RWPE2 (cell line): ENCODE results near the gene CEP192.

Experiments
- ATAC-seq: fragments of 200-7000 bp; cut with Tn5 transposase; 3 replicates; pipeline ENCODE4 v1.9.1; 2021; ENCODE audit warnings: low read depth
- DNase-seq: peaks from one replicate; pipeline ENCODE4 v3.0.0-alpha.2; 2020; ENCODE audit warnings: low spot score
- H3K27ac ChIP-seq: fragments of 450-650 bp; 2 replicates; pipeline ENCODE4 v1.5.1; 2017; ENCODE audit warnings: mild to moderate bottlenecking; ENCODE audit not compliant: poor library complexity, severe bottlenecking
- H3K27me3 ChIP-seq: fragments of 250-450 bp; sonication (Bioruptor Pico); 2 replicates; pipeline ENCODE4 v1.5.1; 2021; ENCODE audit warnings: mild to moderate bottlenecking, moderate library complexity; ENCODE audit not compliant: insufficient read depth, poor library complexity, severe bottlenecking
- H3K36me3 ChIP-seq: fragments of 250-450 bp; sonication (Bioruptor Pico); 2 replicates; pipeline ENCODE4 v1.5.1; 2020; ENCODE audit warnings: low read depth, mild to moderate bottlenecking, moderate library complexity
- H3K4me1 ChIP-seq: fragments of 250-450 bp; sonication (Bioruptor Pico); 2 replicates; pipeline ENCODE4 v1.5.1; 2021; ENCODE audit warnings: mild to moderate bottlenecking, moderate library complexity; ENCODE audit not compliant: insufficient read depth, poor library complexity, severe bottlenecking
- H3K4me3 ChIP-seq: fragments of 250-450 bp; sonication (Bioruptor Pico); 2 replicates; pipeline ENCODE4 v1.5.1; 2021; ENCODE audit warnings: mild to moderate bottlenecking, moderate library complexity; ENCODE audit not compliant: severe bottlenecking
- H3K9me3 ChIP-seq: fragments of 250-450 bp; sonication (Bioruptor Pico); 2 replicates; pipeline ENCODE4 v1.5.1; 2021; ENCODE audit warnings: mild to moderate bottlenecking, moderate library complexity; ENCODE audit not compliant: severe bottlenecking
- TF ChIP-seq, protein P1 (sequence below): fragments of 450-650 bp; IDR thresholded peaks from one replicate; pipeline ENCODE4 v1.5.1; 2017; ENCODE audit warnings: mild to moderate bottlenecking, moderate library complexity; ENCODE audit not compliant: poor library complexity, severe bottlenecking

Gene CEP192

DNA sequence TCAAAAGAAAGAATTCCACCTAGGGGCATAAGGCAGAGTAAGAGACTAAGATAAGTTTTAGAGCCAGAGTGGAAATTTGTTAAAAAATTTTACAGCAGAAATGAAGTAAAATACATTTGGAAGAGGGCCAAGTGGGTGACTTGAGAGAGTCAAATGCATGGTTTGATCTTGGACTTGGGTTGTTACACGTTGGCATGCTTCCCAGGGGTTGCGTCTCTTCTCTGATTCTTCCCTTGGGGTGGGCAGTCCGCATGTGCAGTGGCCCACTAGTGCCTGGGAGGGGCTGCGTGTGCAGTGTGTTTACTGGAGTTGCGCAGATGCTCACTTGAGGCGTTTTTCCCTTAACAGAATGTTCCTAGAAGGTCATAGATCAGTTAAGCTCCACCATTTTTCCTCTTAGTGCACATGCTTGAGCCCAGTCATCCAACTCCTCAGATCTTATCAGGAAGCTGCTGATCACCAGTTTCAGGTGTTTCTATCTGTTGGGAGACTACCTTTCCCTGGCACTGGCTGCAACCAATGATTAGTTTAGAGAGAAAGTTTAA is 30.2 kb upstream of the CEP192 start:
- Histone ChIP-seq H3K27ac (no peak overlapping the region), H3K27me3 (no peaks in the 10 kb centered on the region), H3K4me1 (no peaks in the 10 kb centered on the region), H3K9me3 (no peaks in the 10 kb centered on the region), H3K36me3 (peaks cover 70% of the 10 kb centered on the region), H3K4me3 (no peak overlapping the region)
- ATAC-seq (no peak), DNase-seq (no peak)
- TF ChIP-seq, protein P1, sequence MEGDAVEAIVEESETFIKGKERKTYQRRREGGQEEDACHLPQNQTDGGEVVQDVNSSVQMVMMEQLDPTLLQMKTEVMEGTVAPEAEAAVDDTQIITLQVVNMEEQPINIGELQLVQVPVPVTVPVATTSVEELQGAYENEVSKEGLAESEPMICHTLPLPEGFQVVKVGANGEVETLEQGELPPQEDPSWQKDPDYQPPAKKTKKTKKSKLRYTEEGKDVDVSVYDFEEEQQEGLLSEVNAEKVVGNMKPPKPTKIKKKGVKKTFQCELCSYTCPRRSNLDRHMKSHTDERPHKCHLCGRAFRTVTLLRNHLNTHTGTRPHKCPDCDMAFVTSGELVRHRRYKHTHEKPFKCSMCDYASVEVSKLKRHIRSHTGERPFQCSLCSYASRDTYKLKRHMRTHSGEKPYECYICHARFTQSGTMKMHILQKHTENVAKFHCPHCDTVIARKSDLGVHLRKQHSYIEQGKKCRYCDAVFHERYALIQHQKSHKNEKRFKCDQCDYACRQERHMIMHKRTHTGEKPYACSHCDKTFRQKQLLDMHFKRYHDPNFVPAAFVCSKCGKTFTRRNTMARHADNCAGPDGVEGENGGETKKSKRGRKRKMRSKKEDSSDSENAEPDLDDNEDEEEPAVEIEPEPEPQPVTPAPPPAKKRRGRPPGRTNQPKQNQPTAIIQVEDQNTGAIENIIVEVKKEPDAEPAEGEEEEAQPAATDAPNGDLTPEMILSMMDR = no peak

DNA sequence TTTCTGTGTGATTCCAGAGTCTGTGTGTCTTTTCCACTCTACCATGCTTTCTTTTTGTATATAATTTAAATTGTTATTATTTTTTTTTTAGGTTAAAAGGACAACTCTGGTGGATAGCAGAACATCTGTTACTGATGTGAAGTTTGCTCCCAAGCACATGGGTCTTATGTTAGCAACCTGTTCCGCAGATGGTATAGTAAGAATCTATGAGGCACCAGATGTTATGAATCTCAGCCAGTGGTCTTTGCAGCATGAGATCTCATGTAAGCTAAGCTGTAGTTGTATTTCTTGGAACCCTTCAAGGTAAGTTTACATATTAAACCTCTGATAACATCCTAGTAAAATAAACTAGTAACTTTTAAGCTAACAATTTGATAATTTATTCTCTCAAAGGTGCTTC is 28.1 kb upstream of the CEP192 start:
- H3K36me3 ChIP-seq = peaks cover 73% of the 10 kb centered on the region
- H3K4me3 ChIP-seq = no peak overlapping the region
- H3K4me1 ChIP-seq = no peaks in the 10 kb centered on the region
- no peaks in the 10 kb centered on the region for H3K9me3 ChIP-seq
- H3K27me3 ChIP-seq = no peaks in the 10 kb centered on the region
- TF ChIP-seq, protein P1 = no peak
- DNase-seq (no peak), ATAC-seq (no peak)
- H3K27ac ChIP-seq = no peak overlapping the region

DNA sequence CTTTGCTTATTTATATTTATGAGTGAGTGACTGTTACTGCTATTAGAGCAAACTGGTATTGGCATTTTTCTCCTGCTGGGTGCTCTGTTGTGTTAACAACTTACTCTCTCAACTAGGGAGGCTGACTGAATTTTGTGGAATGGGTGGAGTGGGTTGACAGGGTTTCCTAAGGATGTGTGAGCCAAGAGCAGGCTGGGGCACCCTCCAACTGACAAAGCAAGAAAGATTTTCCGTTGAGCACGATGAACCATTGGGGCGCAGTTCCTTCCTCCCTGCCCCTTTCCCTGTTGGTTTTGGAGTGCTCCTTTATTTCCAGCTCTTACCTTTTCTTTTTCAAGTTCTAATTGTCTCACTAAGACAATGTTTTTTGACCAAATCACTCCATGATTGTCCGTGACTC is 23.0 kb upstream of the CEP192 start:
- no peaks in the 10 kb centered on the region for H3K27me3 ChIP-seq
- TF ChIP-seq, protein P1 = no peak
- peaks cover 73% of the 10 kb centered on the region for H3K36me3 ChIP-seq

DNA sequence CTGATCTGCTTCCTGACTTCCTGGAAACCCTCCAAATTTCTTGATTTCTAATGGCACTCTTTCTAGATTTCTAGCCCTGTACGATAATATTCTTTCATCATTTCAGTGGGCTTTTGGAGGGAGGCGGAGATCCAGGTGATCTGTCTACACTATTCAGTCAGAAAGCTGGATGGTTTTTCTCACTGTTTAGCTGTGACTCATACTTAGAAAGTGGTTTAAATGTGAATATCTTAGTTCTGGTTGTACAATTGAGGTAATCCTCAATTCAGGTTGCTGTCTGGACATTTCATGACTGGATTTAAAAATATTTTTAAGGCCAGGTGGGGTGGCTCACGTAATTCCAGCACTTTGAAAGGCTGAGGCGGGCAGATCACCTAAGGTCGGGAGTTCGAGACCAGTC is 22.5 kb upstream of the CEP192 start:
- ATAC-seq (no peak), DNase-seq (no peak)
- H3K4me1 ChIP-seq = no peaks in the 10 kb centered on the region
- peaks cover 73% of the 10 kb centered on the region for H3K36me3 ChIP-seq
- no peak overlapping the region for H3K27ac ChIP-seq
- TF ChIP-seq, protein P1 = no peak
- no peaks in the 10 kb centered on the region for H3K9me3 ChIP-seq
- H3K4me3 ChIP-seq = no peak overlapping the region
- no peaks in the 10 kb centered on the region for H3K27me3 ChIP-seq

More for the DNA sequence above, 23.0 kb upstream of the CEP192 start:
- Histone ChIP-seq H3K9me3 (no peaks in the 10 kb centered on the region), H3K4me3 (no peak overlapping the region), H3K4me1 (no peaks in the 10 kb centered on the region), H3K27ac (no peak overlapping the region)
- no peak for DNase-seq
- no peak for ATAC-seq

DNA sequence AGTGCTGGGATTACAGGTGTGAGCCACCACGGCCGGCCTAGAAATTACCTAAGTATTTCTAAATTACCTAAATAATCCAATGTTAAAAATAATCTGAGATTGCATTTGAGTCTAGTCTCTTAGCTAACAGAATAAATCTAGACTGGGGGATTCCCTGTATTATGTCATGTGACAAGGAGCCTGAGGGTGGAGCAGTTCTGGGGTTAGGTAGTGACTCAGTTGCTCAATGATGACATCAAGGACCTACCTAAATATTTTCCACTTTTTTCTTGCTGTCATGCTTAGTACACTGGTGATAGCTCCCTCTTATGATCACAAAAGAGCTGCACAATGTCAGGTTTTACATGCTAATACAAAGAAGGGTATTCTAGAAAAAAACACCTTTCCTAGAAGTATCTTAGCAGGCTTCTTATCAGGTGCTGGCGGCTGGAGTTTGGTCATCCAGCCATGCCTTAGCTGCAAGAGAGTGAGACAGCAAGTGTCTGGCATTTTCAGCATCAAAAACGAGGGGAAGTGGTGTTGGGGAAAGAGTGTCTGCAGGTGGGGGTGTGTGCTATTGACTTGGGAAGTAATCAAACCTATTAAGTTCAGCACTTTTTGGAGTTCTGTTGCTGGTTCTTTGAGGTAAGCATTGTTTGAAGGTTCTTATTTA is 17.5 kb upstream of the CEP192 start:
- no peaks in the 10 kb centered on the region for H3K27me3 ChIP-seq
- peaks cover 72% of the 10 kb centered on the region for H3K36me3 ChIP-seq
- DNase-seq = no peak
- no peak for ATAC-seq
- no peak overlapping the region for H3K4me3 ChIP-seq
- H3K27ac ChIP-seq = no peak overlapping the region
- no peaks in the 10 kb centered on the region for H3K9me3 ChIP-seq
- TF ChIP-seq, protein P1 = no peak
- H3K4me1 ChIP-seq = no peaks in the 10 kb centered on the region
